ENCODE results near the gene C16orf92. TPM values are rescaled to one million over a fixed set of nuclear protein-coding genes. Genes with fewer than 3 reads are reported as not detected.
A peak's percentile ranks its signal among the peaks of the same experiment; 100 is the strongest.

Gene C16orf92
- total RNA-seq, result not detected

GRCh38 chr16:30022887-30023286 lies at the start of gene C16orf92:
TSS of gene C16orf92 (plus strand) at chr16:30023198. CDS start at chr16:30023341, 143 bp downstream.
- TF ChIP-seq POLR2AphosphoS5 (IDR thresholded peaks at IDR 0.05) (no peak), POLR2A (IDR thresholded peaks at IDR 0.05; ENCODE audit: low read depth) (no peak), EP300 (IDR thresholded peaks at IDR 0.05) (no peak)
- TF ChIP-seq, protein P1, sequence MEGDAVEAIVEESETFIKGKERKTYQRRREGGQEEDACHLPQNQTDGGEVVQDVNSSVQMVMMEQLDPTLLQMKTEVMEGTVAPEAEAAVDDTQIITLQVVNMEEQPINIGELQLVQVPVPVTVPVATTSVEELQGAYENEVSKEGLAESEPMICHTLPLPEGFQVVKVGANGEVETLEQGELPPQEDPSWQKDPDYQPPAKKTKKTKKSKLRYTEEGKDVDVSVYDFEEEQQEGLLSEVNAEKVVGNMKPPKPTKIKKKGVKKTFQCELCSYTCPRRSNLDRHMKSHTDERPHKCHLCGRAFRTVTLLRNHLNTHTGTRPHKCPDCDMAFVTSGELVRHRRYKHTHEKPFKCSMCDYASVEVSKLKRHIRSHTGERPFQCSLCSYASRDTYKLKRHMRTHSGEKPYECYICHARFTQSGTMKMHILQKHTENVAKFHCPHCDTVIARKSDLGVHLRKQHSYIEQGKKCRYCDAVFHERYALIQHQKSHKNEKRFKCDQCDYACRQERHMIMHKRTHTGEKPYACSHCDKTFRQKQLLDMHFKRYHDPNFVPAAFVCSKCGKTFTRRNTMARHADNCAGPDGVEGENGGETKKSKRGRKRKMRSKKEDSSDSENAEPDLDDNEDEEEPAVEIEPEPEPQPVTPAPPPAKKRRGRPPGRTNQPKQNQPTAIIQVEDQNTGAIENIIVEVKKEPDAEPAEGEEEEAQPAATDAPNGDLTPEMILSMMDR (IDR thresholded peaks at IDR 0.05), result no peak
- H3K27ac ChIP-seq (replicated peaks in 1 of 4), result no peak within 1 kb of the TSS
- H3K9me3 ChIP-seq, result no peaks in the 10 kb centered on the region
- intact Hi-C loops (cut with DNase I), result no loop called here
- WGBS, result 83% methylated on average over 6 of the region's 6 CpGs
- no peaks in the 10 kb centered on the region for H3K36me3 ChIP-seq
- DNase-seq (ENCODE audit: extremely low spot score), result no peak
- peaks cover 6 to 14% (median 13%) of the 10 kb centered on the region in 4 donors for H3K4me1 ChIP-seq
- peaks cover 0 to 31% (median 0%) of the 10 kb centered on the region in 4 donors for H3K27me3 ChIP-seq
- no peak within 1 kb of the TSS for H3K4me3 ChIP-seq

DNA sequence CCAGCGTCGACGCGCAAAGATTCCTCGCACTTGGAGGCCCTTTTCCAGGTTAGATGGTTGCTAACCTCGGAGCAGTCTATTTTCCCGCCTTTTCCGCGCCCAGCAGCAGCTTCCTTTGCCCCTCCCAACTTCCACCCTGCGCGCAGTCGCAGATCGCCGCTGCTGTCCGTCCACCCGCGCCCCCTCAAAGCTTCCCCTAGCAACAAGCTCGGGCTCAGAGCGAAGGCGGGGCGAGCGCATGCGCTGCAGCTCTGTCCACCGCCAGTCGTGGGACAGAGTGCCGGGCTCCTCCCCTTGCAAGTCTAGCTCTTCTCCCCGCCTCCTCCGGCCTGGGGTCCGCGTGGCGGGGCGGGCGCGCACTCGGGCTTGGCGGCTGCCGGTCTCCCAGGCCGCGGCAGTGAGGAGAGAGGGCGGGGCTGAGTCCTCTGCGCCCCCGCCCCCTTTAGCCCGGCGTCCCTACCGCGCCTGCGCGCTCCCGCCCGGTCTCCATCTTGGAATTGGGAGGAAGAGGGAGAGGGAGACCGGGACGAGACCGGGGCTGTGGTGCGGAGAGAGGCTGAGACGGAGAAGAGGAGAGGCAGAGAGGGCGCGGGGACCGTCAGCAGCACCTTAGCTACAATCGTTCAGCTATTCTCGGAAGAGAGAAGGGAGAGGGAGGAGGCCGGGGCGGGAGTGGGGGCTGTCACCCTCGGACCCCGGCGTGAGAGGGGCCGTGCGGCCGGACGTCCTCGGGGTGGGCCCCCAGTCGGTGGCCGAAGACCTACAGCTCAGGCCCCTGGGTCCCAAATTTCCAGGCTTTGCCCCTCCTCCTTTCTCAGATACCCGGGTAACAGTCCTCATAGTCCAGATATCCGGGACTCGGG lies 49.4 kb upstream of the C16orf92 start, which contains the start of gene TAOK2:
Gene TAOK2 (plus strand): TSS at position 485 of the 863 bp plus-strand sequence. CDS start 3,905 bp downstream, outside the sequence.
- TF ChIP-seq, protein P1 (IDR thresholded peaks at IDR 0.05), result peak in 1 of 3 experiments; percentile 27
- TF ChIP-seq POLR2AphosphoS5 (IDR thresholded peaks at IDR 0.05) (peak; percentile 93 to 96), EP300 (IDR thresholded peaks at IDR 0.05) (no peak), POLR2A (IDR thresholded peaks at IDR 0.05; ENCODE audit: low read depth) (peak; percentile 76)
- H3K36me3 ChIP-seq, result peaks cover 14 to 45% (median 39%) of the 10 kb centered on the region in 4 donors
- WGBS, result 5% methylated on average over 29 of the region's 75 CpGs
- intact Hi-C loops (cut with DNase I), result loop anchor here (1.0 kb wide), 1 partner anchor 23 kb away; the partner anchor contains the start of gene INO80E
- DNase-seq (ENCODE audit: extremely low spot score), result peak; percentile 99
- no peaks in the 10 kb centered on the region for H3K9me3 ChIP-seq
- H3K4me1 ChIP-seq, result peaks cover 40 to 50% (median 46%) of the 10 kb centered on the region in 4 donors
- peak within 1 kb of the TSS; percentile 64 to 98 (median 81) for H3K4me3 ChIP-seq
- H3K27ac ChIP-seq (replicated peaks in 1 of 4), result peak within 1 kb of the TSS; percentile 84 to 93 (median 90)
- no peaks in the 10 kb centered on the region for H3K27me3 ChIP-seq

DNA sequence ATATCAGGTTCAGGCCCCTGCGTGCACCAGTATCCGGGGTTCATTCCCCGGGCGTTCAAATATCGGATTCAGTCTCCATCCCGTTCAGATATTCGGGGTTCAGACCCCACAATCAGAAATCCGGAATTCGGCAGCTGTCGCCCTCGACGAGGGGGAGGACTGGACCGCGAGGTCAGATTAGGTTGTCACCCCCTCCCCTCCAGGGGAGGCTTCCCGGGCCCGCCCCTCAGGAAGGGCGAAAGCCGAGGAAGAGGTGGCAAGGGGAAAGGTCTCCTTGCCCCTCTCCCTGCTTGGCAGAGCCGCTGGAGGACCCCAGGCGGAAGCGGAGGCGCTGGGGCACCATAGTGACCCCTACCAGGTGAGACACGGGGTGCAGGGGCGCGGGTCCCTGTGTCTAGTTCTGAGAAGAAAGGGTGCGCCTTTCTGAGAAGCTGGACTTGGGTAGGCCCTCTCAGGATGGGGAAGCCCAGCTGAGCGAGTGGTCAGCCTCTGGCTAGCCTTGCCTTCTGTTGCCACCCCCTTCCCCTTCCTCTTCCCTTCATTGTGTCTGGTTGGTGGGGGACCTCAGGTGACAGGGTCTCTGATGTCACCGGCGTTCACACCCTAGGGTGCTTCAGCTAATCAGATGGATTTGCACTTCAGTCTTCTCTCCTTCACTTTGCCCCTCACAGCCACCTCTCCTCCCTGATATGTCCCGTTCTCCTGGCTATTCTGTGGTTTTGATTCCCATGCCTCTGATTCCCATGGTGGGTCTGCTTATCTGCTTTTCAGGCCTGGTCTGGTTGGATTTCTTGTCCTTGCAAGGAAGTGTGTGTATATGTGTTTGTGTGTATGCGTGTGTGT lies 48.5 kb upstream of the C16orf92 start:
- H3K27ac ChIP-seq (replicated peaks in 1 of 4), result peak overlapping the region; percentile 84 to 93 (median 90)
- no peak for DNase-seq (ENCODE audit: extremely low spot score)
- peak; percentile 63 to 71 for TF ChIP-seq POLR2AphosphoS5 (IDR thresholded peaks at IDR 0.05)
- TF ChIP-seq, protein P1 (IDR thresholded peaks at IDR 0.05), result no peak
- peaks cover 43 to 53% (median 47%) of the 10 kb centered on the region in 4 donors for H3K4me1 ChIP-seq
- H3K4me3 ChIP-seq, result peak overlapping the region; percentile 64 to 98 (median 81)
- intact Hi-C loops (cut with DNase I), result loop anchor here (1.0 kb wide), 1 partner anchor 22 kb away; the partner anchor contains the start of gene INO80E
- no peaks in the 10 kb centered on the region for H3K27me3 ChIP-seq
- WGBS, result 9% methylated on average over 9 of the region's 31 CpGs
- peaks cover 22 to 45% (median 39%) of the 10 kb centered on the region in 4 donors for H3K36me3 ChIP-seq
- no peaks in the 10 kb centered on the region for H3K9me3 ChIP-seq

DNA sequence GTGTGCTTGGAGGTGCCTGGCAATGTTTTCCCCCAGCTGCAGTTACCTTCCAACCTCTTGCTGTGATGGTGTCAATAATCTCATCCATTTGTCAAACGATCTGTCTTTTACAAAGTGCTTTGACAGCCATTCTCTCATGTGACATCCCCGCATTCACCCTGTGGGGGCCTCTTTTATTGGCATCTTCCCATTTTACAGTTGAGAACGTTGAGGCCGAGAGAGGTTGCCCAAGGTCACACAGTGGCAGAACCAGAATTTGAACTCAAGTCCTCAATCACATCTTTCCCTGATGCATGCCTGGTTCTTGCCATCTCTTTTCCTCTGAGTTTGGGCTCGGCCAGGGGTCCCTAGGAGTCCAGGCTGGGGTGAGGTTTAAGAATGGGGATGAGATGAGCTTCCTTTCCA lies 47.9 kb upstream of the C16orf92 start:
- TF ChIP-seq POLR2A (IDR thresholded peaks at IDR 0.05; ENCODE audit: low read depth) (no peak), EP300 (IDR thresholded peaks at IDR 0.05) (no peak), POLR2AphosphoS5 (IDR thresholded peaks at IDR 0.05) (no peak)
- TF ChIP-seq, protein P1 (IDR thresholded peaks at IDR 0.05), result no peak
- no peak for DNase-seq (ENCODE audit: extremely low spot score)
- H3K4me1 ChIP-seq, result peaks cover 43 to 53% (median 47%) of the 10 kb centered on the region in 4 donors
- H3K9me3 ChIP-seq, result no peaks in the 10 kb centered on the region
- H3K27ac ChIP-seq (replicated peaks in 1 of 4), result peak overlapping the region; percentile 50 to 93 (median 90)
- H3K36me3 ChIP-seq, result peaks cover 23 to 46% (median 39%) of the 10 kb centered on the region in 4 donors
- peak overlapping the region; percentile 64 to 98 (median 81) for H3K4me3 ChIP-seq
- intact Hi-C loops (cut with DNase I), result no loop called here
- 56% methylated on average over 5 of the region's 5 CpGs for WGBS
- H3K27me3 ChIP-seq, result no peaks in the 10 kb centered on the region

All from esophagus muscularis mucosa (tissue), 4 donors.